SK-N-SH treated with all-trans-retinoic acid at 6 μM for 48 hours (cell line): ENCODE results near the gene UNKL.

Experiments used
- ATAC-seq: fragments of 200-7000 bp; cut with Tn5 transposase; 3 replicates; pipeline ENCODE4 v1.9.1; 2020; ENCODE audit warnings: mild to moderate bottlenecking, moderate library complexity
- ARNTL ChIP-seq: fragments of 450-650 bp; formaldehyde crosslinking; IDR thresholded peaks from 2 replicates; pipeline ENCODE4 v1.5.0; 2020; ENCODE audit warnings: low read depth, mild to moderate bottlenecking, moderate library complexity, borderline replicate concordance
- BACH2 ChIP-seq: fragments of 250-450 bp; sonication (Bioruptor Pico); IDR thresholded peaks from 2 replicates; pipeline ENCODE4 v1.9.0; 2021; ENCODE audit warnings: mild to moderate bottlenecking, borderline replicate concordance
- CREB5 ChIP-seq: fragments of 250-450 bp; sonication (Bioruptor Pico); IDR thresholded peaks from 2 replicates; pipeline ENCODE4 v1.5.1; 2020; ENCODE audit warnings: low read depth, mild to moderate bottlenecking, moderate library complexity
- CSRNP3 ChIP-seq: fragments of 250-450 bp; sonication (Bioruptor Pico); IDR thresholded peaks from 2 replicates; pipeline ENCODE4 v1.5.1; 2021; ENCODE audit warnings: mild to moderate bottlenecking, moderate library complexity
- ESRRG ChIP-seq: fragments of 250-450 bp; sonication (Bioruptor Pico); IDR thresholded peaks from 2 replicates; pipeline ENCODE4 v1.6.1; 2021; ENCODE audit warnings: mild to moderate bottlenecking
- GLIS3 ChIP-seq: fragments of 250-450 bp; sonication (Bioruptor Pico); IDR thresholded peaks from 2 replicates; pipeline ENCODE4 v1.5.0; 2020; ENCODE audit warnings: mild to moderate bottlenecking, moderate library complexity
- ISL1 ChIP-seq: fragments of 250-450 bp; sonication (Bioruptor Pico); IDR thresholded peaks from 2 replicates; pipeline ENCODE4 v2.1.2; 2022; ENCODE audit warnings: mild to moderate bottlenecking, moderate library complexity
- OSR1 ChIP-seq: fragments of 250-450 bp; sonication (Bioruptor Pico); IDR thresholded peaks from 2 replicates; pipeline ENCODE4 v1.8.0; 2022; ENCODE audit warnings: moderate library complexity, mild to moderate bottlenecking, inconsistent platforms
- POU6F1 ChIP-seq: fragments of 250-450 bp; sonication (Bioruptor Pico); IDR thresholded peaks from 2 replicates; pipeline ENCODE4 v1.8.0; 2021; ENCODE audit warnings: low read depth, mild to moderate bottlenecking, moderate library complexity, borderline replicate concordance
- PPARA ChIP-seq: fragments of 250-450 bp; sonication (Bioruptor Pico); IDR thresholded peaks from 2 replicates; pipeline ENCODE4 v1.5.0; 2020; ENCODE audit warnings: mild to moderate bottlenecking, borderline replicate concordance
- RARB ChIP-seq: fragments of 250-450 bp; sonication (Bioruptor Pico); IDR thresholded peaks from 2 replicates; pipeline ENCODE4 v1.8.0; 2021; ENCODE audit warnings: mild to moderate bottlenecking, moderate library complexity
- SNAI2 ChIP-seq: fragments of 250-450 bp; sonication (Bioruptor Pico); IDR thresholded peaks from 2 replicates; pipeline ENCODE4 v1.5.0; 2020; ENCODE audit warnings: mild to moderate bottlenecking, moderate library complexity
- TCF4 ChIP-seq: fragments of 250-450 bp; sonication (Bioruptor Pico); IDR thresholded peaks from 2 replicates; pipeline ENCODE4 v1.8.0; 2021; ENCODE audit warnings: mild to moderate bottlenecking, moderate library complexity, borderline replicate concordance
- TOX ChIP-seq: fragments of 250-450 bp; sonication (Bioruptor Pico); IDR thresholded peaks from 2 replicates; pipeline ENCODE4 v1.8.0; 2021; ENCODE audit warnings: mild to moderate bottlenecking, moderate library complexity, borderline replicate concordance
- TSHZ2 ChIP-seq: fragments of 250-450 bp; sonication (Bioruptor Pico); IDR thresholded peaks from 2 replicates; pipeline ENCODE4 v1.5.0; 2020; ENCODE audit warnings: mild to moderate bottlenecking, moderate library complexity
- ZC3H10 ChIP-seq: fragments of 250-450 bp; sonication (Bioruptor Pico); IDR thresholded peaks from 2 replicates; pipeline ENCODE4 v1.5.1; 2021; ENCODE audit warnings: mild to moderate bottlenecking, moderate library complexity
- ZFP30 ChIP-seq: fragments of 450-650 bp; formaldehyde crosslinking; IDR thresholded peaks from 2 replicates; pipeline ENCODE4 v1.5.0; 2022; ENCODE audit warnings: mild to moderate bottlenecking, moderate library complexity
- ZNF565 ChIP-seq: fragments of 450-650 bp; formaldehyde crosslinking; conservative IDR thresholded peaks from 2 replicates; pipeline ENCODE4 v1.5.0; 2020; ENCODE audit warnings: low read depth, mild to moderate bottlenecking, moderate library complexity
- ZNF70 ChIP-seq: fragments of 450-650 bp; formaldehyde crosslinking; IDR thresholded peaks from 2 replicates; pipeline ENCODE4 v1.5.0; 2020; ENCODE audit warnings: mild to moderate bottlenecking, moderate library complexity
- ZNF8 ChIP-seq: fragments of 450-650 bp; formaldehyde crosslinking; IDR thresholded peaks from 2 replicates; pipeline ENCODE4 v1.5.0; 2020; ENCODE audit warnings: mild to moderate bottlenecking, moderate library complexity
- TF ChIP-seq, protein P1 (sequence below): fragments of 250-450 bp; sonication (Bioruptor Pico); IDR thresholded peaks from 2 replicates; pipeline ENCODE4 v1.8.0; 2020; ENCODE audit warnings: mild to moderate bottlenecking, moderate library complexity, borderline replicate concordance

Gene UNKL

GRCh38 chr16:1324286-1324826, 90.1 kb downstream of the UNKL start:
- ATAC-seq: no peak
- TF ChIP-seq GLIS3 (CRISPR knock-in tag) (no peak), CREB5 (CRISPR knock-in tag) (no peak), SNAI2 (CRISPR knock-in tag) (no peak), PPARA (CRISPR knock-in tag) (no peak), ARNTL (no peak), TCF4 (CRISPR knock-in tag) (no peak), ZFP30 (CRISPR knock-in tag) (no peak), TOX (CRISPR knock-in tag) (no peak), OSR1 (CRISPR knock-in tag) (no peak), ZC3H10 (CRISPR knock-in tag) (no peak), POU6F1 (no peak), CSRNP3 (CRISPR knock-in tag) (no peak), TSHZ2 (CRISPR knock-in tag) (no peak), ESRRG (no peak), ZNF565 (CRISPR knock-in tag) (no peak)
- TF ChIP-seq, protein P1, sequence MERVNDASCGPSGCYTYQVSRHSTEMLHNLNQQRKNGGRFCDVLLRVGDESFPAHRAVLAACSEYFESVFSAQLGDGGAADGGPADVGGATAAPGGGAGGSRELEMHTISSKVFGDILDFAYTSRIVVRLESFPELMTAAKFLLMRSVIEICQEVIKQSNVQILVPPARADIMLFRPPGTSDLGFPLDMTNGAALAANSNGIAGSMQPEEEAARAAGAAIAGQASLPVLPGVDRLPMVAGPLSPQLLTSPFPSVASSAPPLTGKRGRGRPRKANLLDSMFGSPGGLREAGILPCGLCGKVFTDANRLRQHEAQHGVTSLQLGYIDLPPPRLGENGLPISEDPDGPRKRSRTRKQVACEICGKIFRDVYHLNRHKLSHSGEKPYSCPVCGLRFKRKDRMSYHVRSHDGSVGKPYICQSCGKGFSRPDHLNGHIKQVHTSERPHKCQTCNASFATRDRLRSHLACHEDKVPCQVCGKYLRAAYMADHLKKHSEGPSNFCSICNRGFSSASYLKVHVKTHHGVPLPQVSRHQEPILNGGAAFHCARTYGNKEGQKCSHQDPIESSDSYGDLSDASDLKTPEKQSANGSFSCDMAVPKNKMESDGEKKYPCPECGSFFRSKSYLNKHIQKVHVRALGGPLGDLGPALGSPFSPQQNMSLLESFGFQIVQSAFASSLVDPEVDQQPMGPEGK: no peak

- no peak for ATAC-seq
- TF ChIP-seq OSR1 (CRISPR knock-in tag): no peak
- TF ChIP-seq RARB: no peak
- no peak for TF ChIP-seq GLIS3 (CRISPR knock-in tag)
- no peak for TF ChIP-seq SNAI2 (CRISPR knock-in tag)
- no peak for TF ChIP-seq ZNF8 (CRISPR knock-in tag)
- no peak for TF ChIP-seq BACH2 (CRISPR knock-in tag)
- no peak for TF ChIP-seq ZC3H10 (CRISPR knock-in tag)
- no peak for TF ChIP-seq POU6F1
- no peak for TF ChIP-seq ESRRG
- no peak for TF ChIP-seq ZNF70 (CRISPR knock-in tag)
- no peak for TF ChIP-seq ISL1 (CRISPR knock-in tag)
- no peak for TF ChIP-seq TSHZ2 (CRISPR knock-in tag)
Measured at GRCh38 chr16:1323296-1324239, 90.9 kb downstream of the UNKL start.
